ENCODE data around the gene KRT85. TPM values are rescaled to one million over a fixed set of nuclear protein-coding genes. Genes with fewer than 3 reads are reported as not detected.

The KRT85 gene
- total and polyA plus RNA-seq, 7 donors = not detected

GRCh38 chr12:52387859-52388258, 20.6 kb upstream of the KRT85 start:
- no peak overlapping the region for H3K4me3 ChIP-seq
- no peak overlapping the region for H3K27ac ChIP-seq
- ATAC-seq = no peak
- H3K27me3 ChIP-seq (ENCODE audit: insufficient read depth in 3 of 3, low read length in 2 of 3) = peaks cover 0 to 5% (median 0%) of the 10 kb centered on the region in 3 donors
- 90 to 92% (median 91%) methylated on average over 2 of the region's 2 CpGs for WGBS, 3 donors
- no peaks in the 10 kb centered on the region for H3K36me3 ChIP-seq (ENCODE audit: insufficient read depth in 1 of 2, low read depth in 1 of 2)
- intact Hi-C loops (cut with DNase I) = no loop called here
- no peaks in the 10 kb centered on the region for H3K9me3 ChIP-seq
- no peak for DNase-seq
- no peaks in the 10 kb centered on the region for H3K4me1 ChIP-seq
- no peak for TF ChIP-seq CTCF (IDR thresholded peaks at IDR 0.05)

- no peak within 1 kb of the TSS for H3K27ac ChIP-seq
- H3K9me3 ChIP-seq = no peaks in the 10 kb centered on the region
- intact Hi-C loops (cut with DNase I) = no loop called here
- H3K27me3 ChIP-seq (ENCODE audit: insufficient read depth in 3 of 3, low read length in 2 of 3) = peaks cover 0 to 5% (median 0%) of the 10 kb centered on the region in 3 donors
- ATAC-seq (no peak), DNase-seq (no peak)
- TF ChIP-seq CTCF (IDR thresholded peaks at IDR 0.05) = no peak
- H3K4me1 ChIP-seq = no peaks in the 10 kb centered on the region
- no peaks in the 10 kb centered on the region for H3K36me3 ChIP-seq (ENCODE audit: insufficient read depth in 1 of 2, low read depth in 1 of 2)
- H3K4me3 ChIP-seq = no peak within 1 kb of the TSS
- WGBS, 3 donors = 47 to 77% (median 57%) methylated on average over 11 of the region's 11 CpGs
These were observed 18.0 kb upstream of the KRT85 start, which contains the start of gene KRT84 for GRCh38 chr12:52385226-52385702. KRT84 (minus strand) TSS chr12:52385652; CDS start chr12:52385585, 67 bp downstream.

GRCh38 chr12:52383331-52383730, 16.1 kb upstream of the KRT85 start:
- H3K4me3 ChIP-seq = no peak overlapping the region
- intact Hi-C loops (cut with DNase I) = no loop called here
- DNase-seq (no peak), ATAC-seq (no peak)
- H3K9me3 ChIP-seq = no peaks in the 10 kb centered on the region
- no peak for TF ChIP-seq CTCF (IDR thresholded peaks at IDR 0.05)
- WGBS, 3 donors = 93 to 96% (median 94%) methylated on average over 3 of the region's 3 CpGs
- H3K36me3 ChIP-seq (ENCODE audit: insufficient read depth in 1 of 2, low read depth in 1 of 2) = no peaks in the 10 kb centered on the region
- no peaks in the 10 kb centered on the region for H3K4me1 ChIP-seq
- peaks cover 0 to 5% (median 0%) of the 10 kb centered on the region in 3 donors for H3K27me3 ChIP-seq (ENCODE audit: insufficient read depth in 3 of 3, low read length in 2 of 3)
- H3K27ac ChIP-seq = no peak overlapping the region

- H3K4me3 ChIP-seq = no peak overlapping the region
- H3K27ac ChIP-seq = no peak overlapping the region
- WGBS, 3 donors = 81 to 95% (median 90%) methylated on average over 2 of the region's 2 CpGs
- ATAC-seq = no peak
- DNase-seq = no peak
- H3K36me3 ChIP-seq (ENCODE audit: insufficient read depth in 1 of 2, low read depth in 1 of 2) = no peaks in the 10 kb centered on the region
- H3K4me1 ChIP-seq = no peaks in the 10 kb centered on the region
- intact Hi-C loops (cut with DNase I) = no loop called here
- peaks cover 0 to 2% (median 0%) of the 10 kb centered on the region in 3 donors for H3K27me3 ChIP-seq (ENCODE audit: insufficient read depth in 3 of 3, low read length in 2 of 3)
- TF ChIP-seq CTCF (IDR thresholded peaks at IDR 0.05) = no peak
- H3K9me3 ChIP-seq = no peaks in the 10 kb centered on the region
These were observed 15.6 kb upstream of the KRT85 start for GRCh38 chr12:52382854-52383253.

- Histone ChIP-seq H3K9me3 (no peaks in the 10 kb centered on the region), H3K27ac (no peak overlapping the region), H3K4me3 (no peak overlapping the region), H3K27me3 (ENCODE audit: insufficient read depth in 3 of 3, low read length in 2 of 3) (peaks cover 0 to 5% (median 2%) of the 10 kb centered on the region in 3 donors), H3K36me3 (ENCODE audit: insufficient read depth in 1 of 2, low read depth in 1 of 2) (no peaks in the 10 kb centered on the region), H3K4me1 (no peaks in the 10 kb centered on the region)
- ATAC-seq (no peak), DNase-seq (no peak)
- no peak for TF ChIP-seq CTCF (IDR thresholded peaks at IDR 0.05)
- intact Hi-C loops (cut with DNase I) = no loop called here
- WGBS, 3 donors = 86 to 91% (median 87%) methylated on average over 8 of the region's 8 CpGs
These were observed 13.9 kb upstream of the KRT85 start for GRCh38 chr12:52381206-52381605.

All from psoas muscle (tissue), 8 donors.